MCF 10A (cell line): ENCODE results near the gene LEMD1. TPM values are rescaled to one million over a fixed set of nuclear protein-coding genes. Genes with fewer than 3 reads are reported as not detected.

Experiments used
- Bru-seq: library from RNA; stranded (reverse); fragments of 400-500 nt; gene quantifications from one replicate; lab custom pipeline; 2021; lab: Mats Ljungman, UMichigan
- BruChase-seq, 2 experiments: library from RNA; stranded (reverse); fragments of 400-500 nt; gene quantifications; one replicate each; lab custom pipeline; 2021; lab: Mats Ljungman, UMichigan
- BruUV-seq: library from RNA; stranded (reverse); fragments of 400-500 nt; replicated peaks from 2 replicates; lab custom pipeline; 2021; lab: Mats Ljungman, UMichigan
- CTCF ChIA-PET: fragments of 300-600 bp; sonication (Branson Sonifier 250); formaldehyde crosslinking; extraction: SDS; loops from one replicate; lab custom pipeline; 2021; ENCODE audit warnings: antibody characterized with exemption, inconsistent platforms; lab: Yijun Ruan, JAX
- POLR2A ChIA-PET: fragments of 300-600, 350-650 bp; sonication (Branson Sonifier 250); formaldehyde crosslinking; extraction: SDS; loops from one replicate; lab custom pipeline; 2020; ENCODE audit warnings: antibody characterized with exemption, inconsistent platforms; lab: Yijun Ruan, JAX
- DNase-seq: peaks from one replicate; pipeline ENCODE4 v3.0.0-alpha.2; 2018; ENCODE audit not compliant: unreplicated experiment
- H3K27ac Mint-ChIP-seq: one replicate; pipeline ENCODE4 v1.8.0; 2022; ENCODE audit warnings: mild to moderate bottlenecking, low read depth, mixed read lengths; ENCODE audit not compliant: unreplicated experiment
- H3K27me3 Mint-ChIP-seq: one replicate; pipeline ENCODE4 v1.8.0; 2022; ENCODE audit warnings: mixed read lengths; ENCODE audit not compliant: insufficient read depth, unreplicated experiment
- H3K36me3 Mint-ChIP-seq: one replicate; pipeline ENCODE4 v1.8.0; 2022; ENCODE audit warnings: mild to moderate bottlenecking, moderate library complexity, mixed read lengths; ENCODE audit not compliant: insufficient read depth, unreplicated experiment
- H3K4me1 Mint-ChIP-seq: one replicate; pipeline ENCODE4 v1.8.0; 2022; ENCODE audit warnings: mixed read lengths; ENCODE audit not compliant: insufficient read depth, unreplicated experiment
- H3K4me3 Mint-ChIP-seq: one replicate; pipeline ENCODE4 v1.8.0; 2022; ENCODE audit warnings: mild to moderate bottlenecking, moderate library complexity, mixed read lengths; ENCODE audit not compliant: unreplicated experiment
- H3K9me3 Mint-ChIP-seq: one replicate; pipeline ENCODE4 v1.8.0; 2022; ENCODE audit warnings: mixed read lengths; ENCODE audit not compliant: unreplicated experiment
- CTCF ChIP-seq: fragments of 200-600 bp; IDR thresholded peaks from one replicate; pipeline ENCODE4 v1.8.0; 2022; ENCODE audit warnings: antibody characterized with exemption, mild to moderate bottlenecking; ENCODE audit not compliant: unreplicated experiment
- intact Hi-C: fragments of 100-400 bp; cut with micrococcal nuclease; formaldehyde crosslinking; loops from 2 replicates; pipeline ENCODE4 v1.14.1; 2022
- long read RNA-seq: library from polyadenylated mRNA; stranded (forward); transcript quantifications from one replicate; pipeline ENCODE4 v2.0.0, GENCODE V29; 2022
- total RNA-seq: library from RNA; stranded (reverse); gene quantifications from 2 replicates; pipeline ENCODE4 v1.2.3, GENCODE V29; 2022

Gene LEMD1
- total RNA-seq (1.4 TPM in 2 replicates), Bru-seq, nascent RNA (percentile 41 among the genes with signal in this experiment), BruChase-seq, experiment 1, labeled RNA remaining after a 6-hour chase (percentile 22 among the genes with signal in this experiment), BruChase-seq, experiment 2, labeled RNA remaining after a 2-hour chase (percentile 37 among the genes with signal in this experiment)
- long read RNA-seq = 0 reads

- POLR2A ChIA-PET = interaction anchor here (0.6 to 1.4 kb wide), 4 partner anchors 9 to 64 kb away, joined by 3 to 6 read pairs (median 4); no protein-coding TSS in a partner anchor
- Mint-ChIP-seq H3K27me3 (peaks cover 66% of the 10 kb centered on the region), H3K4me1 (no peaks in the 10 kb centered on the region), H3K27ac (no peak within 1 kb of the TSS), H3K9me3 (no peaks in the 10 kb centered on the region), H3K4me3 (no peak within 1 kb of the TSS), H3K36me3 (peaks cover 4% of the 10 kb centered on the region)
- no TSS peak for BruUV-seq
- CTCF ChIA-PET = interaction anchor here (0.6 to 13.4 kb wide), 14 partner anchors 20 to 237 kb away, joined by 3 to 296 read pairs (median 5); no protein-coding TSS in a partner anchor
- intact Hi-C loops = no loop called here
- no peak for TF ChIP-seq CTCF
- no peak for DNase-seq
Measured at GRCh38 chr1:205421798-205422197, at the start of gene LEMD1. Gene LEMD1 (minus strand): TSS chr1:205422056. CDS start chr1:205420536, 1,520 bp downstream.

GRCh38 chr1:205470131-205470530 lies 48.3 kb upstream of the LEMD1 start:
- no peak for DNase-seq
- peaks cover 6% of the 10 kb centered on the region for H3K9me3 Mint-ChIP-seq
- CTCF ChIA-PET = interaction anchor here (0.8 to 2.5 kb wide), 3 partner anchors 15 to 135 kb away, joined by 3 to 12 read pairs (median 9); no protein-coding TSS in a partner anchor

GRCh38 chr1:205466595-205467220 lies 44.9 kb upstream of the LEMD1 start:
- no peak overlapping the region for H3K27ac Mint-ChIP-seq
- no peak for TF ChIP-seq CTCF
- no peak for DNase-seq
- BruUV-seq = no TSS peak
- ChIA-PET CTCF (interaction anchor here (0.6 to 1.5 kb wide), 8 partner anchors 9 to 1013 kb away, joined by 3 to 13 read pairs (median 4); no protein-coding TSS in a partner anchor), POLR2A (interaction anchor here (0.5 to 1.2 kb wide), 5 partner anchors 9 to 300 kb away, joined by 3 to 5 read pairs (median 3); partner anchors contain the start of gene BLACAT1)
- no peaks in the 10 kb centered on the region for H3K36me3 Mint-ChIP-seq
- H3K27me3 Mint-ChIP-seq = peaks cover 30% of the 10 kb centered on the region
- H3K4me1 Mint-ChIP-seq = no peaks in the 10 kb centered on the region
- intact Hi-C loops = no loop called here
- H3K9me3 Mint-ChIP-seq = no peaks in the 10 kb centered on the region
- no peak overlapping the region for H3K4me3 Mint-ChIP-seq

More at GRCh38 chr1:205470131-205470530, 48.3 kb upstream of the LEMD1 start:
- peaks cover 52% of the 10 kb centered on the region for H3K27me3 Mint-ChIP-seq
- H3K4me1 Mint-ChIP-seq = no peaks in the 10 kb centered on the region
- no TSS peak for BruUV-seq
- intact Hi-C loops = no loop called here
- H3K36me3 Mint-ChIP-seq = no peaks in the 10 kb centered on the region
- no peak for TF ChIP-seq CTCF
- no peak overlapping the region for H3K27ac Mint-ChIP-seq
- POLR2A ChIA-PET = no interaction called here
- no peak overlapping the region for H3K4me3 Mint-ChIP-seq

GRCh38 chr1:205465392-205465791 lies 43.5 kb upstream of the LEMD1 start:
- Mint-ChIP-seq H3K36me3 (no peaks in the 10 kb centered on the region), H3K4me3 (no peak overlapping the region), H3K4me1 (no peaks in the 10 kb centered on the region), H3K27me3 (peaks cover 28% of the 10 kb centered on the region), H3K9me3 (no peaks in the 10 kb centered on the region), H3K27ac (no peak overlapping the region)
- BruUV-seq = no TSS peak
- ChIA-PET CTCF (interaction anchor here (0.6 to 1.5 kb wide), 6 partner anchors 13 to 455 kb away, joined by 3 to 9 read pairs (median 4); no protein-coding TSS in a partner anchor), POLR2A (no interaction called here)
- no peak for TF ChIP-seq CTCF
- no peak for DNase-seq
- intact Hi-C loops = no loop called here
